ENCODE data around the gene BRAF. TPM values are rescaled to one million over a fixed set of nuclear protein-coding genes. Genes with fewer than 3 reads are reported as not detected.
A peak's percentile ranks its signal among the peaks of the same experiment; 100 is the strongest.

The BRAF gene
- total and polyA plus RNA-seq, 2 of the 8 experiments (the other 6 are each of a cell fraction or from before 2014, with no cell fraction given), result 11.4 to 32.6 TPM

DNA sequence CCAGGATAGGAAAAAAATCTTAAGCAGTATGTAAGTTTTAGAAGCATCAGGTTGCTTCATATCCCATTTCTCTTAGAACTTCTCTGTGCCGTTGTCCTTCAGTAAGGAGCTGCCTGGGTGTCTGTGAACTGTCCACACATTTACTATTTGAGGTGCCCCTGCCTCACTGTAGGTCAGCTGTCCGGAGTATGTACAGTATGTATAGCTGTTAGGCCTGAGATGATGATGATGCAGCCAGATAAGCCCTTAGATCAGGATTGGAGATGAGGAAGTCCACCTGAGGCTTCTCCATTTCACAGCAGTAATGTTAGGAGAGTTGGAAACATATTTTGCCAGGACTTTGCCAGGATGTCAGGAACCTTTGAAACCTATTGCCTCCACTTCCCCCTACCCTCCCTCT is 220.5 kb downstream of the BRAF start:
- Histone ChIP-seq H3K9me3 (ENCODE audit: insufficient read depth in 2 of 2, low read depth in 1 of 2, low read length in 1 of 2) (no peaks in the 10 kb centered on the region), H3K79me1 (ENCODE audit: low read depth, low read length) (no peaks in the 10 kb centered on the region), H3K36me3 (ENCODE audit: control insufficient read depth in 2 of 4, insufficient read depth in 4 of 4, low read length in 3 of 4) (peaks cover 0 to 17% (median 8%) of the 10 kb centered on the region in 4 experiments; a peak in 3 of 8 replicates), H3K27ac (ENCODE audit: low read depth, low read length) (no peak overlapping the region), H3K23me2 (ENCODE audit: low read depth, low read length) (no peaks in the 10 kb centered on the region), H2BK120ac (replicated peaks; ENCODE audit: low read depth, low read length) (no peak overlapping the region), H4K91ac (replicated peaks; ENCODE audit: insufficient read length, low read length) (no peak overlapping the region), H3K23ac (ENCODE audit: insufficient read length) (no peak overlapping the region), H3K79me2 (ENCODE audit: control insufficient read depth in 1 of 2, insufficient read depth in 2 of 2, low read length in 2 of 2) (peaks cover 0 to 25% of the 10 kb centered on the region in 2 experiments; a peak in 2 of 4 replicates), H3K4me1 (replicated peaks in 1 of 4; ENCODE audit: control insufficient read depth in 3 of 4, insufficient read depth in 4 of 4, low read length in 3 of 4) (no peaks in the 10 kb centered on the region), H3K4me2 (ENCODE audit: insufficient read depth in 1 of 2, low read depth in 2 of 2, low read length in 2 of 2) (no peak overlapping the region), H2BK5ac (ENCODE audit: low read depth, low read length) (no peak overlapping the region), H2AFZ (ENCODE audit: low read length) (no peak overlapping the region), H3K4ac (replicated peaks; ENCODE audit: insufficient read length, low read depth, low read length) (no peak overlapping the region), H4K8ac (ENCODE audit: extremely low read depth, insufficient read depth, low read length) (no peak overlapping the region), H4K5ac (ENCODE audit: insufficient read length, low read depth, low read length) (no peak overlapping the region), H2BK12ac (ENCODE audit: low read depth, low read length) (no peak overlapping the region), H3K18ac (ENCODE audit: extremely low read depth, low read length) (no peak overlapping the region), H3K14ac (ENCODE audit: insufficient read length) (no peak overlapping the region), H4K20me1 (replicated peaks in 1 of 2; ENCODE audit: control insufficient read depth in 1 of 2, insufficient read depth in 2 of 2, low read length in 2 of 2) (peaks cover 0 to 1% of the 10 kb centered on the region in 2 experiments), H3K9ac (replicated peaks in 1 of 4; ENCODE audit: extremely low read depth in 1 of 4, low read depth in 3 of 4, low read length in 3 of 4) (no peak overlapping the region), H3K56ac (replicated peaks; ENCODE audit: insufficient read length, low read depth, low read length) (no peak overlapping the region), H3K4me3 (ENCODE audit: extremely low read depth in 1 of 4, insufficient read depth in 2 of 4, low read depth in 3 of 4, low read length in 4 of 4) (no peak overlapping the region), H2BK15ac (ENCODE audit: low read length) (no peak overlapping the region), H3K27me3 (replicated peaks in 1 of 4; ENCODE audit: control insufficient read depth in 3 of 4, extremely low read depth in 1 of 4, insufficient read depth in 3 of 4, low read length in 3 of 4) (no peaks in the 10 kb centered on the region), H2BK20ac (ENCODE audit: low read length) (no peak overlapping the region), H2AK5ac (ENCODE audit: low read depth, low read length) (no peak overlapping the region)
- DNase-seq (ENCODE audit: low read depth in 1 of 2, low spot score in 2 of 2), result peak in 1 of 2 experiments; percentile 8
- POLR2A ChIA-PET (ENCODE audit: partially characterized antibody), result no interaction called here
- FAIRE-seq, result no peak
- WGBS, 2 experiments (ENCODE audit: extremely low coverage in 1 of 2, insufficient coverage in 1 of 2, insufficient read length in 1 of 2, insufficient replicate concordance in 2 of 2, low coverage in 1 of 2, low lambda C conversion rate in 2 of 2, missing lambda C conversion rate in 1 of 2), result 93% methylated on average over 2 of the region's 2 CpGs; no CpG with 5 or more reads in 1 of the 2 experiments
- CTCF ChIA-PET (ENCODE audit: partially characterized antibody), result no interaction called here
- no peak for TF ChIP-seq EZH2 (IDR thresholded peaks at IDR 0.05; ENCODE audit: low read depth, low read length, severe bottlenecking)
- TF ChIP-seq CBX5 (IDR thresholded peaks at IDR 0.05; ENCODE audit: low read depth, low read length), result no peak
- TF ChIP-seq, protein P1, sequence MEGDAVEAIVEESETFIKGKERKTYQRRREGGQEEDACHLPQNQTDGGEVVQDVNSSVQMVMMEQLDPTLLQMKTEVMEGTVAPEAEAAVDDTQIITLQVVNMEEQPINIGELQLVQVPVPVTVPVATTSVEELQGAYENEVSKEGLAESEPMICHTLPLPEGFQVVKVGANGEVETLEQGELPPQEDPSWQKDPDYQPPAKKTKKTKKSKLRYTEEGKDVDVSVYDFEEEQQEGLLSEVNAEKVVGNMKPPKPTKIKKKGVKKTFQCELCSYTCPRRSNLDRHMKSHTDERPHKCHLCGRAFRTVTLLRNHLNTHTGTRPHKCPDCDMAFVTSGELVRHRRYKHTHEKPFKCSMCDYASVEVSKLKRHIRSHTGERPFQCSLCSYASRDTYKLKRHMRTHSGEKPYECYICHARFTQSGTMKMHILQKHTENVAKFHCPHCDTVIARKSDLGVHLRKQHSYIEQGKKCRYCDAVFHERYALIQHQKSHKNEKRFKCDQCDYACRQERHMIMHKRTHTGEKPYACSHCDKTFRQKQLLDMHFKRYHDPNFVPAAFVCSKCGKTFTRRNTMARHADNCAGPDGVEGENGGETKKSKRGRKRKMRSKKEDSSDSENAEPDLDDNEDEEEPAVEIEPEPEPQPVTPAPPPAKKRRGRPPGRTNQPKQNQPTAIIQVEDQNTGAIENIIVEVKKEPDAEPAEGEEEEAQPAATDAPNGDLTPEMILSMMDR (IDR thresholded peaks at IDR 0.05; ENCODE audit: control extremely low read depth in 1 of 3, insufficient read depth in 1 of 3, low read depth in 1 of 3, low read length in 3 of 3), result no peak
- TF ChIP-seq, protein P2, sequence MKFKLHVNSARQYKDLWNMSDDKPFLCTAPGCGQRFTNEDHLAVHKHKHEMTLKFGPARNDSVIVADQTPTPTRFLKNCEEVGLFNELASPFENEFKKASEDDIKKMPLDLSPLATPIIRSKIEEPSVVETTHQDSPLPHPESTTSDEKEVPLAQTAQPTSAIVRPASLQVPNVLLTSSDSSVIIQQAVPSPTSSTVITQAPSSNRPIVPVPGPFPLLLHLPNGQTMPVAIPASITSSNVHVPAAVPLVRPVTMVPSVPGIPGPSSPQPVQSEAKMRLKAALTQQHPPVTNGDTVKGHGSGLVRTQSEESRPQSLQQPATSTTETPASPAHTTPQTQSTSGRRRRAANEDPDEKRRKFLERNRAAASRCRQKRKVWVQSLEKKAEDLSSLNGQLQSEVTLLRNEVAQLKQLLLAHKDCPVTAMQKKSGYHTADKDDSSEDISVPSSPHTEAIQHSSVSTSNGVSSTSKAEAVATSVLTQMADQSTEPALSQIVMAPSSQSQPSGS (IDR thresholded peaks at IDR 0.05; ENCODE audit: low read length), result no peak
- TF ChIP-seq CHD2 (IDR thresholded peaks at IDR 0.05; ENCODE audit: low read length), result no peak
- TF ChIP-seq RNF2 (IDR thresholded peaks at IDR 0.05; ENCODE audit: borderline replicate concordance, low read depth, low read length, missing control alignments, poor library complexity, severe bottlenecking), result no peak
- no peak for TF ChIP-seq CBX8 (IDR thresholded peaks at IDR 0.05; ENCODE audit: borderline replicate concordance, low read depth, low read length)
- no peak for TF ChIP-seq SIN3A (conservative IDR thresholded peaks at IDR 0.05 in 1 of 2, IDR thresholded peaks at IDR 0.05 in 1 of 2; ENCODE audit: low read depth in 1 of 2, low read length in 2 of 2)
- no peak for TF ChIP-seq BRCA1 (IDR thresholded peaks at IDR 0.05; ENCODE audit: low read depth, low read length)
